HG02970 (cell line): ENCODE data around the gene TGOLN2.

Experiments used
- ATAC-seq: cut with Tn5 transposase; IDR thresholded peaks from one replicate; pipeline ENCODE4 v1.9.1; 2021; ENCODE audit warnings: mild to moderate bottlenecking, moderate library complexity, moderate number of reproducible peaks; ENCODE audit not compliant: unreplicated experiment, low FRiP score

The TGOLN2 gene

GRCh38 chr2:85312404-85312803 lies 15.4 kb downstream of the TGOLN2 start:
- no peak for ATAC-seq

DNA sequence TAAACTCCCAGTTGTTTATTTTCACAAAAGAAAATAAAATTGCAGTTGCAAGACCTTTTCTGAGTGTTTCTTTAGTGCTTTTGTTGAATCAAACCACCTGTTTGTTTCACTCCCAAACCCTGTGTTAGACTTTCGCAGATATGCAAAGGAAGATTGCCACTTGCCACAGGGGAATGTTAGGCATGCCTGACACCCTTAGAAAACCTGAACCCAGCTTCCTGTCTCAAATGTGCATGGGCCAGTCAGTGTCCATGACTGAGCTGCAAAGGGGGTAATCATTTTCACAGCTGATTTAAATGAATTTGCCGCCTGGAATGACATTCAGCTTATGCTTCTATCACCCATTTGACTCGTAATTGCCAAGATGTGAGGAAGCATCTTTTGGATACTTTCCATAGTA lies 17.5 kb downstream of the TGOLN2 start:
- ATAC-seq: no peak

DNA sequence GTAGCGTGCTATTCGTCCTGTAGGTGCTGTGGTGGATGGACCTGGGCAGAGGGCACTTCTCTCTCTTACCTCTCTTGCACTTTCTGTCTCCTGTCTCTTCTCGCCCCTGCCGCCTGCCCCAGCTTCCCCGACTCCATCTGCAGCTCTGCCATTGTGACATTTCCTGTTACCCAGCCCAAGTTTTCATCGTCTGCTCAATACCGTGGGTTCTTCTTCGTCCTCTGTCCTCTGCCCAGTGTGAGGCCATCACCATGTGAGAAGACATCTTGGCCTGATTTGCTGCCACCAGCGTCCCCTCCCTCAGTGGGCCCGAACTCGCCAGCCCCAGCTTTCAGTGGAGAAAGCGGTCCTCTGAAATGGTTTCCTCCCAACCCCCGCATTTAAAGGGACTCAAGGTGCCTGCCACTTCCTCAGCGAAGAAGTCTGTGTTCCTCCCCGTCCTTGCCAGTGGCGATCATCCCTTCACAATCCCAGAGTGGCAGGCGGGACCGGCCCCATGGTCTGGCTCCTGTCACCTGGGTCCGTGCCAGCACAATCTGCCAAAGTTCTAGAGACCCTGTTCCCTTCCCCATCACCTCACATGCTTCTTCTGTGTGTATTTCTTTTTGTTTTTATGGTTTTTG lies 18.0 kb downstream of the TGOLN2 start:
- ATAC-seq: no peak

DNA sequence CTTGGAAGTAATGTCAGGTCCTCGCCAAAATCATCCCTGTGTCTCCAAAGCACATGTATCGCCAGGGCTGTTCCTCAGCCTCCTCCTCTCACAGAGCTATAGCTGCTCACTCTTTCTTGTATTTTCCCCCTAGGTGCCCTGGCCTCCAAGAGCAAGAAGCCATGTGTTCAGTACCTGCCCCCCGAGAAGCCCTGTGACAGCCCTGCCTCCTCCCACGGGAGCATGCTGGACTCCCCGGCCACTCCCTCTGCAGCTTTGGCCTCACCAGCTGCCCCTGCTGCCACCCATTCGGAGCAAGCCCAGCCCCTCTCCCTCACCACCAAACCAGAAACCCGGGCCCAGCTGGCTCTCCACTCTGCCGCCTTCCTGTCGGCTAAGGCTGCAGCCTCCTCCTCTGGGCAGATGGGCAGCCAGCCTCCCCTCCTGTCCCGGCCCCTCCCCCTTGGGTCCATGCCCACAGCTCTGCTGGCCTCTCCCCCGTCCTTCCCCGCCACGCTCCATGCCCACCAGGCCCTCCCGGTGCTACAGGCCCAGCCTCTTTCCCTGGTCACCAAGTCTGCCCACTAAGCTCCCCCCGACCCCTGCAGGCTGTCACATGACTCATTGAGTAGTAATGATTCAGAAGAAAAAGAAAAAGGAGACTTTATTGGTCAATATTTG lies 18.8 kb downstream of the TGOLN2 start:
- no peak for ATAC-seq

GRCh38 chr2:85308201-85308600 lies 19.6 kb downstream of the TGOLN2 start:
- no peak for ATAC-seq

DNA sequence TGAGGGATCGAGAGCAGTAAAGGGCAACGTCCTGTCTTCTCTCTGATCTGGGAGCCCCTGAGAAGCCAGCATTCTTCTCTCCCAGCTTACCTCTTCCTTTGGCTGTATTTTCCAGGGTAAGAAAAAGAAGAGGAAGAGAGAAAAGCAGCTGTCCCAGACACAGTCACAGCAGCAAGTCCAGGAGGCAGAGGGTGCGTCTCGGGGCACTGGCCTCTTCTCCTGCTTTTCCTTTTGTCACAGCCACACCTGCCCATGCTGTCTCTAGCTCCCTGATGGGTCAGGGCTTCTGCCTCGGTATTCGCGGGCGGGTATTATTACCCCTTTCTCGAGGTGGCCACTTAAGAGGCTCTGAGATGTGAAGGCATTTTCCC lies 20.3 kb downstream of the TGOLN2 start:
- ATAC-seq: no peak

GRCh38 chr2:85303780-85304531 lies 23.8 kb downstream of the TGOLN2 start:
- ATAC-seq: no peak

DNA sequence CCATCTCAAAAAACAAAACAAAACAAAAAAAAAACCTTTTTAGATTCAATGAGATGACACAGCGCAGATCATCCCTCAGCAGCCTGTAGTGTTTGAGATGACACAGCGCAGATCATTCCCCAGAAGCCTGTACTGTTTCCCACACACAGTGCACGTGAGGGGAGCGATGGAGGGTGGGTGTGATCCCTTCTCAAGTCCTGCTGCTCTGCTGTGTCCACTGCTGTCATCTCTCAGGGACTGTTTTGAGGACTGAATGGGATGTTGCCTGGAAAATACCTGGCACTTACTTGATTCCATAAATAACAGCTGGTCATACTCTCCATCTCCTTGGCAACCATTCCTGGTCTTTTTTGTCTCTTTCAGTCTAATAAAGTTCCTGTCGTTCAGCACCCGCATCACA lies 25.7 kb downstream of the TGOLN2 start:
- ATAC-seq: no peak

GRCh38 chr2:85291425-85292023 lies 36.3 kb downstream of the TGOLN2 start:
- ATAC-seq: no peak

- ATAC-seq: no peak
Measured at GRCh38 chr2:85288244-85288725, 39.5 kb downstream of the TGOLN2 start.

- no peak for ATAC-seq
Measured at GRCh38 chr2:85287721-85288120, 40.1 kb downstream of the TGOLN2 start.

GRCh38 chr2:85286918-85287317 lies 40.9 kb downstream of the TGOLN2 start:
- no peak for ATAC-seq

DNA sequence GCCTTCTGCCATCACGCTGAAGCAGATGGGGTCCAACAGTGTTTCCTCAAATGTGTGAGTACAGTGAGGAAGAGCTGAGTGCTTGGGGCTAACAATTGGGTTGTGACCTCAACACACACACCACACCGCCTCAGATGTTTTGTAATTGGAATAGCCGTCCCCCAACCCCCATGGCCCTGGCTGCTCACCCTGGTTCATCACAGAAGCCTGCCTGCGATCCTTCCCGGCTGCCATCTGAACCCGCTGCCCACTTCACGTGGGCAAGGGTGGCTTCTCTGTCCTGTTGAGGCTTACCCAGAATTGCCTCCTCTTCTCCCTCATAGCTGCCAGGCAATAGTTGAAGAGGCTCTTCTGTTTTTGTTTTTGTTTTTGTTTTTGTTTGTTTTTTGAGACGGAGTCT lies 44.1 kb downstream of the TGOLN2 start:
- ATAC-seq: no peak

DNA sequence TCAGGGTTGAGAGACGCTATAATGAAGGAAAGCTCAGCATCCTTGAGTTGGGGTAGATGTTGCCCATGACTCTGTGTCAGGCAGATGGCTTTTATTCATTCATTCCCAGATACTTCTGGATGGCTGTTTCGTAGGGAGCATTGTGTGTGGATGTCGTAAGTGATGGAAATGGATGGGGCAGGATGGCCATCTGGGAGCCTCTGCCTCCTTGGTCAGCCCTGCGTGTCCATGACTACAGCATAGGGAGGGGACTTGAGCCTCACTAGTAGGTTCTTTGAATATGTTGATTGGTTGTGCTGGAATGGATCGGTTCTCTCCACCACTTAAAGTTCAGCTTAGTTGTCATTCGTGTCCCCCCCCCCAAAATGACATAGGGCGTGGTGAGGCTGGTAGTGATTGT lies 44.9 kb downstream of the TGOLN2 start:
- no peak for ATAC-seq

GRCh38 chr2:85281553-85281952 lies 46.2 kb downstream of the TGOLN2 start:
- no peak for ATAC-seq

- ATAC-seq: no peak
Measured at GRCh38 chr2:85278361-85278760, 49.4 kb downstream of the TGOLN2 start.

GRCh38 chr2:85277416-85278158 lies 50.2 kb downstream of the TGOLN2 start:
- no peak for ATAC-seq

- ATAC-seq: no peak
Measured at GRCh38 chr2:85276571-85277118, 51.1 kb downstream of the TGOLN2 start.

DNA sequence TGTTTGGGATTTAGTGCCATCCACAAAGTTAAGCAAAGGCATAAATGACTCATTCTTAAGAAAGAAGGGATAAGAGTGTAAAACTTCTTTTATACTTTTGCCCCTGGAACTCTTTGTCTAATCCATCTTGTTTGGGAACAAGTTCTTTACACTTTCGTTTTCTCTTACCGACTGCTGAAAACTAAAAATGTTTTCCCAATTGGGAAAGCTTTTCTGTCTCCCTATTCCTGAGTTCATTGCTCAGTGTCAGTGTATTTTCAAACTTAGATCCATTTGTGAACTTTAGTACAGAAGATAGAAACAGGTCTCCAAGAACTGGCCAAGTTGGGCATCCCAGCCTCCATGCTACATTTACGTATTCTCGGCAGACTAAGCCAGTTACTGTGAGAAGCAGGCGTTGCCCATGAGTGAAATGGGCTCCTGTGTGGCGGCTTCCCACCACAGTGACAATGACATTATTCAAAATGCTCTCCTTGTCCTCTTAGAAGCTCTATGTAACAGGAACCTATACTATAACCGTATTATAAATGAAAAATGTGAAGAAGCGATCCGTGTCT lies 51.7 kb downstream of the TGOLN2 start:
- no peak for ATAC-seq
